DMS53 (cell line): ENCODE results near the gene TANGO6.
"Not testable (repeated sequence)": the region's sequence is repeated elsewhere in the genome, so short reads cannot be mapped to it uniquely, and the experiment has no call there.

ENCODE experiments used
- DNase-seq: peaks from one replicate; lab custom pipeline; 2025; lab: John Stamatoyannopoulos, UW

TANGO6 gene

GRCh38 chr16:68843482-68844210, at the start of gene TANGO6:
TSS of gene TANGO6 (plus strand) at chr16:68843531. CDS start at chr16:68843618, 87 bp downstream.
- DNase-seq, result peak; percentile 82

GRCh38 chr16:68798398-68798797, 44.9 kb upstream of the TANGO6 start:
- DNase-seq, result no peak

GRCh38 chr16:68800257-68800875, 43.0 kb upstream of the TANGO6 start:
- peak; percentile 78 for DNase-seq

GRCh38 chr16:68802190-68802589, 41.1 kb upstream of the TANGO6 start:
- DNase-seq, result no peak

- DNase-seq, result no peak
Measured at GRCh38 chr16:68806422-68806821, 36.9 kb upstream of the TANGO6 start.

- DNase-seq, result no peak
Measured at GRCh38 chr16:68806981-68807380, 36.4 kb upstream of the TANGO6 start.

- DNase-seq, result no peak
Measured at GRCh38 chr16:68814516-68814915, 28.8 kb upstream of the TANGO6 start.

GRCh38 chr16:68823401-68824135, 19.8 kb upstream of the TANGO6 start:
- no peak for DNase-seq

GRCh38 chr16:68825427-68825826, 17.9 kb upstream of the TANGO6 start:
- no peak for DNase-seq

- no peak for DNase-seq
Measured at GRCh38 chr16:68826652-68827051, 16.7 kb upstream of the TANGO6 start.

GRCh38 chr16:68833251-68833650, 10.1 kb upstream of the TANGO6 start:
- no peak for DNase-seq

GRCh38 chr16:68834550-68834949, 8.8 kb upstream of the TANGO6 start:
- DNase-seq, result no peak

- DNase-seq, result no peak
Measured at GRCh38 chr16:68835970-68836369, 7.4 kb upstream of the TANGO6 start.

- no peak for DNase-seq
Measured at GRCh38 chr16:68839831-68840230, 3.5 kb upstream of the TANGO6 start.

GRCh38 chr16:68842964-68843481, 308 bp upstream of the TANGO6 start:
- not testable (repeated sequence) for DNase-seq

GRCh38 chr16:68844211-68844564, 857 bp downstream of the TANGO6 start:
- DNase-seq, result no peak

- no peak for DNase-seq
Measured at GRCh38 chr16:68848786-68849185, 5.5 kb downstream of the TANGO6 start.

- no peak for DNase-seq
Measured at GRCh38 chr16:68850481-68850880, 7.2 kb downstream of the TANGO6 start.

- DNase-seq, result no peak
Measured at GRCh38 chr16:68851601-68852000, 8.3 kb downstream of the TANGO6 start.

- DNase-seq, result no peak
Measured at GRCh38 chr16:68857479-68857878, 14.1 kb downstream of the TANGO6 start.

GRCh38 chr16:68859828-68860227, 16.5 kb downstream of the TANGO6 start:
- no peak for DNase-seq

- no peak for DNase-seq
Measured at GRCh38 chr16:68860978-68861892, 17.9 kb downstream of the TANGO6 start.
